Activated CD4-positive, alpha-beta T cell treated with anti-CD3 and anti-CD28 coated beads, Interleukin-2, amount 50 U/mL, for 16 hours (primary cell): Measurements from ENCODE around the gene REC8.

Source experiments
- DNase-seq: peaks from one replicate; pipeline ENCODE4 v3.0.0-alpha.2; 2020

The REC8 gene

GRCh38 chr14:24138396-24139271 lies 33.2 kb upstream of the REC8 start:
- no peak for DNase-seq

- DNase-seq, result peak; percentile 33
These were observed 32.5 kb upstream of the REC8 start for GRCh38 chr14:24139272-24139934.

GRCh38 chr14:24141097-24141880 lies 30.6 kb upstream of the REC8 start, which contains the start of gene EMC9:
TSS of gene EMC9 (minus strand) at chr14:24141591. CDS start at chr14:24141304, 287 bp downstream.
- peak; percentile 100 for DNase-seq

GRCh38 chr14:24143511-24143910 lies 28.4 kb upstream of the REC8 start:
- no peak for DNase-seq

- DNase-seq, result no peak
These were observed 27.4 kb upstream of the REC8 start for GRCh38 chr14:24144451-24144850.

- no peak for DNase-seq
These were observed 26.7 kb upstream of the REC8 start for GRCh38 chr14:24145219-24145618.

GRCh38 chr14:24145690-24146452 lies 26.0 kb upstream of the REC8 start:
- DNase-seq, result no peak

GRCh38 chr14:24146453-24146977 lies 25.4 kb upstream of the REC8 start, which contains the start of gene PSME2:
TSS of gene PSME2 (minus strand) at chr14:24146610. CDS start at chr14:24146581, 29 bp downstream.
- DNase-seq, result peak; percentile 96

GRCh38 chr14:24146978-24147760 lies 24.7 kb upstream of the REC8 start, which contains the start of gene RNF31:
TSS of gene RNF31 (plus strand) at chr14:24147498. CDS start at chr14:24147699, 201 bp downstream.
- DNase-seq, result peak; percentile 99

- no peak for DNase-seq
These were observed 24.0 kb upstream of the REC8 start for GRCh38 chr14:24147761-24148428.

GRCh38 chr14:24149302-24149969 lies 22.4 kb upstream of the REC8 start:
- no peak for DNase-seq

GRCh38 chr14:24150061-24150460 lies 21.8 kb upstream of the REC8 start:
- no peak for DNase-seq

GRCh38 chr14:24150567-24150966 lies 21.3 kb upstream of the REC8 start:
- no peak for DNase-seq

- no peak for DNase-seq
These were observed 20.9 kb upstream of the REC8 start for GRCh38 chr14:24150993-24151392.

GRCh38 chr14:24151404-24152080 lies 20.3 kb upstream of the REC8 start:
- DNase-seq, result no peak

GRCh38 chr14:24155100-24155499 lies 16.8 kb upstream of the REC8 start:
- no peak for DNase-seq

- no peak for DNase-seq
These were observed 15.0 kb upstream of the REC8 start for GRCh38 chr14:24156840-24157239.

- DNase-seq, result no peak
These were observed 14.5 kb upstream of the REC8 start for GRCh38 chr14:24157331-24157730.

GRCh38 chr14:24159777-24160498 lies 11.9 kb upstream of the REC8 start:
- DNase-seq, result no peak
